ENCODE results near the gene DNAH9.

DNAH9 gene

GRCh38 chr17:11855306-11855705, 257.0 kb downstream of the DNAH9 start:
- no peak for DNase-seq

GRCh38 chr17:11857006-11857405, 258.7 kb downstream of the DNAH9 start:
- no peak for DNase-seq

- no peak for DNase-seq
Observed at GRCh38 chr17:11869680-11870394, 271.6 kb downstream of the DNAH9 start.

- DNase-seq = no peak
Observed at GRCh38 chr17:11871773-11872172, 273.5 kb downstream of the DNAH9 start.

GRCh38 chr17:11874756-11875155, 276.5 kb downstream of the DNAH9 start:
- no peak for DNase-seq

- no peak for DNase-seq
Observed at GRCh38 chr17:11880714-11881113, 282.4 kb downstream of the DNAH9 start.

GRCh38 chr17:11882716-11883115, 284.4 kb downstream of the DNAH9 start:
- no peak for DNase-seq

GRCh38 chr17:11885051-11885450, 286.8 kb downstream of the DNAH9 start:
- DNase-seq = no peak

- DNase-seq = no peak
Observed at GRCh38 chr17:11889266-11889665, 291.0 kb downstream of the DNAH9 start.

GRCh38 chr17:11893862-11894261, 295.6 kb downstream of the DNAH9 start:
- DNase-seq = no peak

GRCh38 chr17:11896199-11896598, 297.9 kb downstream of the DNAH9 start:
- no peak for DNase-seq

GRCh38 chr17:11898526-11899235, 300.4 kb downstream of the DNAH9 start:
- DNase-seq = no peak

GRCh38 chr17:11899537-11899942, 301.3 kb downstream of the DNAH9 start:
- no peak for DNase-seq

GRCh38 chr17:11900041-11900476, 301.8 kb downstream of the DNAH9 start:
- no peak for DNase-seq

- DNase-seq = no peak
Observed at GRCh38 chr17:11900655-11901054, 302.4 kb downstream of the DNAH9 start.

GRCh38 chr17:11901931-11902330, 303.7 kb downstream of the DNAH9 start:
- no peak for DNase-seq

- DNase-seq = no peak
Observed at GRCh38 chr17:11908711-11909146, 310.5 kb downstream of the DNAH9 start.

GRCh38 chr17:11909348-11909747, 311.1 kb downstream of the DNAH9 start:
- DNase-seq = no peak

GRCh38 chr17:11916091-11916490, 317.8 kb downstream of the DNAH9 start:
- DNase-seq = no peak

- DNase-seq = no peak
Observed at GRCh38 chr17:11917415-11917814, 319.1 kb downstream of the DNAH9 start.

GRCh38 chr17:11921296-11921695, 323.0 kb downstream of the DNAH9 start:
- DNase-seq = no peak

GRCh38 chr17:11922638-11923037, 324.4 kb downstream of the DNAH9 start:
- DNase-seq = no peak

- no peak for DNase-seq
Observed at GRCh38 chr17:11924076-11924475, 325.8 kb downstream of the DNAH9 start.

GRCh38 chr17:11925262-11926021, 327.2 kb downstream of the DNAH9 start:
- no peak for DNase-seq

Measured in NCI-H446 treated with DMSO at 0.1 percent for 48 hours (cell line).